Endothelial cell of umbilical vein (primary cell): ENCODE measurements around the gene TBPL1. TPM values are rescaled to one million over a fixed set of nuclear protein-coding genes. Genes with fewer than 3 reads are reported as not detected.

Source experiments
- BruUV-seq: library from RNA; stranded (reverse); fragments of 400-500 nt; replicated peaks from 2 replicates; lab custom pipeline; 2021; lab: Mats Ljungman, UMichigan
- CTCF ChIA-PET: fragments of 300-600, 350-600 bp; sonication (Branson Sonifier 250); formaldehyde crosslinking; loops from one replicate; lab custom pipeline; 2021; ENCODE audit warnings: antibody characterized with exemption, inconsistent platforms; lab: Charles Lee
- POLR2A ChIA-PET: fragments of 300-600, 350-600 bp; sonication (Branson Sonifier 250); formaldehyde crosslinking; loops from one replicate; lab custom pipeline; 2021; ENCODE audit warnings: antibody characterized with exemption, inconsistent platforms; lab: Charles Lee
- DNase-seq: peaks from one replicate; pipeline ENCODE4 v3.0.0-alpha.2; 2011; ENCODE audit warnings: low read depth, low spot score
- FAIRE-seq: peaks from 2 replicates; lab custom pipeline; 2011; peaks lifted over from hg19 to GRCh38; lab: Jason Lieb, UNC
- H2AFZ ChIP-seq: 2 replicates; pipeline ENCODE4 v1.6.0; 2012; ENCODE audit warnings: low read depth, low read length, control low read depth, inconsistent platforms
- H3K27ac ChIP-seq: 2 replicates; pipeline ENCODE4 v1.5.1; 2011; ENCODE audit warnings: low read depth, mild to moderate bottlenecking, control low read depth, low read length, moderate library complexity; ENCODE audit not compliant: insufficient read depth
- H3K27me3 ChIP-seq, 2 experiments: 2 replicates each; pipeline versions ENCODE4 v1.6.0 to v1.6.1; 2011; ENCODE audit warnings: low read length in 2 of 2, mixed read lengths in 1 of 2; ENCODE audit not compliant: control insufficient read depth in 2 of 2, insufficient read depth in 2 of 2
- H3K36me3 ChIP-seq, 2 experiments: 2 replicates in 1 of 2; 3 replicates in 1 of 2; pipeline ENCODE4 v1.5.1; 2011; ENCODE audit warnings: low read length in 2 of 2, mild to moderate bottlenecking in 1 of 2, moderate library complexity in 1 of 2; ENCODE audit not compliant: control insufficient read depth in 2 of 2, insufficient read depth in 2 of 2; ENCODE audit errors: extremely low read depth in 1 of 2
- H3K4me1 ChIP-seq: 3 replicates; pipeline ENCODE4 v1.5.1; 2011; ENCODE audit warnings: mild to moderate bottlenecking, low read length; ENCODE audit not compliant: control insufficient read depth, insufficient read depth; ENCODE audit errors: extremely low read depth
- H3K4me2 ChIP-seq: 2 replicates; pipeline ENCODE4 v1.6.1; 2011; ENCODE audit warnings: low read length, control low read depth, mixed read lengths; ENCODE audit not compliant: insufficient read depth
- H3K4me3 ChIP-seq, 3 experiments: fragments of 200-600 bp in 1 of 3; sonication (generic), shearing (Covaris generic) in 1 of 3; replicated peaks in 1 of 3; 2 replicates each; pipeline ENCODE4 v1.5.1; 2011 to 2016; ENCODE audit warnings: control low read depth in 3 of 3, low read length in 3 of 3, mild to moderate bottlenecking in 2 of 3, inconsistent platforms in 1 of 3, low read depth in 1 of 3, moderate library complexity in 1 of 3; ENCODE audit not compliant: insufficient read depth in 1 of 3
- H3K79me2 ChIP-seq: 2 replicates; pipeline ENCODE4 v1.6.0; 2012; ENCODE audit warnings: low read length, inconsistent platforms; ENCODE audit not compliant: control insufficient read depth, insufficient read depth
- H3K9ac ChIP-seq: replicated peaks from 2 replicates; pipeline ENCODE3; 2011; ENCODE audit warnings: low read length, control low read depth; ENCODE audit not compliant: insufficient read depth; ENCODE audit errors: extremely low read depth
- H3K9me1 ChIP-seq: replicated peaks from 3 replicates; pipeline ENCODE4 v1.6.0; 2011; ENCODE audit warnings: mild to moderate bottlenecking, low read length; ENCODE audit not compliant: control insufficient read depth, insufficient read depth; ENCODE audit errors: extremely low read depth
- H3K9me3 ChIP-seq: replicated peaks from 2 replicates; pipeline ENCODE4 v1.5.1; 2012; ENCODE audit warnings: low read length, inconsistent platforms; ENCODE audit not compliant: control insufficient read depth, insufficient read depth
- H4K20me1 ChIP-seq: replicated peaks from 2 replicates; pipeline ENCODE3; 2011; ENCODE audit warnings: mild to moderate bottlenecking, low read length; ENCODE audit not compliant: control insufficient read depth, insufficient read depth; ENCODE audit errors: extremely low read depth
- CTCF ChIP-seq, 2 donors: IDR thresholded peaks; 1 replicate in 1 of 2; 2 replicates in 1 of 2; pipeline ENCODE4 v1.5.1; 2011; ENCODE audit warnings: low read length in 2 of 2, mild to moderate bottlenecking in 2 of 2, moderate library complexity in 2 of 2, control low read depth in 1 of 2, inconsistent platforms in 1 of 2, low read depth in 1 of 2; ENCODE audit not compliant: insufficient read depth in 1 of 2; ENCODE audit errors: extremely low read depth in 1 of 2
- EZH2 ChIP-seq: IDR thresholded peaks from 2 replicates; pipeline ENCODE4 v1.6.1; 2012; ENCODE audit warnings: borderline replicate concordance, low read depth, mild to moderate bottlenecking, moderate library complexity, low read length, inconsistent platforms; ENCODE audit not compliant: severe bottlenecking
- FOS ChIP-seq: IDR thresholded peaks from 2 replicates; pipeline ENCODE4 v1.6.1; 2011; ENCODE audit warnings: mild to moderate bottlenecking, low read length, moderate library complexity, borderline replicate concordance; ENCODE audit not compliant: insufficient read depth
- JUN ChIP-seq: IDR thresholded peaks from 2 replicates; pipeline ENCODE4 v1.6.1; 2011; ENCODE audit warnings: borderline replicate concordance, low read depth; ENCODE audit not compliant: insufficient read length, insufficient read depth
- POLR2AphosphoS5 ChIP-seq: IDR thresholded peaks from 2 replicates; pipeline ENCODE4 v1.6.1; 2012; ENCODE audit warnings: low read depth, mild to moderate bottlenecking, control low read depth, low read length, moderate library complexity; ENCODE audit not compliant: insufficient read depth
- dilution Hi-C: fragments of 300-500 bp; cut with MboI; formaldehyde crosslinking; loops from one replicate; pipeline ENCODE4 v1.15.0; 2019; ENCODE audit warnings: low sequenced_read_pairs; ENCODE audit not compliant: extremely low pct_ligation_motif_present
- intact Hi-C: fragments of 100-400 bp; cut with micrococcal nuclease; formaldehyde crosslinking; loops from one replicate; pipeline ENCODE4 v1.10.0; 2022
- polyA plus RNA-seq, 4 experiments: library from polyadenylated mRNA; depleted of rRNA in 3 of 4; stranded (reverse) in 3 of 4; unstranded in 1 of 4; fragments of >200 nt; gene quantifications; 2 replicates each; pipeline versions ENCODE4 v1.2.1 to v1.2.3, GENCODE V29; 2011 to 2012; ENCODE audit warnings: missing spikeins in 1 of 4
- total RNA-seq: library from RNA; stranded (reverse); gene quantifications from 2 replicates; pipeline ENCODE4 v1.2.3, GENCODE V29; 2021

The TBPL1 gene
- total and polyA plus RNA-seq, 2 donors (not counting 3 experiments of a cell fraction or from before 2014, with no cell fraction given) = 19.6 to 31.2 TPM

- Histone ChIP-seq H3K4me2 (no peak overlapping the region), H3K79me2 (no peaks in the 10 kb centered on the region), H3K9me3 (no peaks in the 10 kb centered on the region), H4K20me1 (no peaks in the 10 kb centered on the region), H2AFZ (no peak overlapping the region), H3K9me1 (no peaks in the 10 kb centered on the region), H3K4me3 (no peak overlapping the region), H3K9ac (no peak overlapping the region), H3K27ac (no peak overlapping the region), H3K27me3 (peaks cover 0 to 3% of the 10 kb centered on the region in 2 experiments), H3K36me3 (no peaks in the 10 kb centered on the region), H3K4me1 (no peaks in the 10 kb centered on the region)
- POLR2A ChIA-PET = no interaction called here
- DNase-seq = no peak
- dilution Hi-C loops = no loop called here
- intact Hi-C loops = no loop called here
- CTCF ChIA-PET = interaction anchor here (1.4 kb wide), 1 partner anchor 80 kb away, joined by 3 read pairs; no protein-coding TSS in a partner anchor
- no TSS peak for BruUV-seq
- FAIRE-seq = no peak
- TF ChIP-seq EZH2 (no peak), CTCF (IDR thresholded peaks at IDR 0.05; ENCODE audit: extremely low read depth in 1 of 2, insufficient read depth in 1 of 2, low read depth in 1 of 2, low read length in 2 of 2) (no peak), FOS (no peak), POLR2AphosphoS5 (no peak), JUN (no peak)
Observed at GRCh38 chr6:133997267-133997666, 44.2 kb downstream of the TBPL1 start.
